Right atrium auricular region (tissue), 2 donors: Measurements from ENCODE around the gene GNB4. TPM values are rescaled to one million over a fixed set of nuclear protein-coding genes. Genes with fewer than 3 reads are reported as not detected.

Source experiments
- DNase-seq: peaks from one replicate; pipeline ENCODE4 v3.0.0-alpha.2; 2019; ENCODE audit warnings: low spot score
- H3K27ac ChIP-seq, 2 donors: fragments of 200-600 bp; sonication (generic); 1 replicate in 1 of 2; 2 replicates in 1 of 2; pipeline ENCODE4 v1.5.1; 2016 to 2019
- H3K27me3 ChIP-seq, 2 donors: fragments of 200-600 bp; sonication (generic); one replicate each; pipeline versions ENCODE4 v1.5.1 to v1.6.0; 2017 to 2019
- H3K36me3 ChIP-seq: fragments of 200-600 bp; sonication (generic); one replicate; pipeline ENCODE4 v1.5.1; 2016
- H3K4me1 ChIP-seq, 2 donors: fragments of 200-600 bp; sonication (generic); one replicate each; pipeline versions ENCODE4 v1.5.1 to v1.6.0; 2017 to 2019
- H3K4me3 ChIP-seq, 2 donors: fragments of 200-600 bp; sonication (generic); 1 replicate in 1 of 2; 2 replicates in 1 of 2; pipeline ENCODE4 v1.5.1; 2017 to 2019; ENCODE audit warnings: mild to moderate bottlenecking in 1 of 2, moderate library complexity in 1 of 2
- H3K9me3 ChIP-seq, 2 donors: fragments of 200-600 bp; sonication (generic); one replicate each; pipeline ENCODE4 v1.5.1; 2019
- total RNA-seq, 2 donors: library from RNA; depleted of rRNA; stranded (reverse); fragments of >200 nt; gene quantifications; one replicate each; pipeline ENCODE4 v1.1.0, GENCODE V29; 2016
- TF ChIP-seq, protein P1 (sequence below), 2 donors: fragments of 200-600 bp; sonication (generic); IDR thresholded peaks; one replicate each; pipeline ENCODE4 v1.5.1; 2019; ENCODE audit warnings: antibody characterized with exemption in 2 of 2

Gene GNB4
- total RNA-seq, 2 donors from 2014 or later = 11.7 to 36.0 TPM

DNA sequence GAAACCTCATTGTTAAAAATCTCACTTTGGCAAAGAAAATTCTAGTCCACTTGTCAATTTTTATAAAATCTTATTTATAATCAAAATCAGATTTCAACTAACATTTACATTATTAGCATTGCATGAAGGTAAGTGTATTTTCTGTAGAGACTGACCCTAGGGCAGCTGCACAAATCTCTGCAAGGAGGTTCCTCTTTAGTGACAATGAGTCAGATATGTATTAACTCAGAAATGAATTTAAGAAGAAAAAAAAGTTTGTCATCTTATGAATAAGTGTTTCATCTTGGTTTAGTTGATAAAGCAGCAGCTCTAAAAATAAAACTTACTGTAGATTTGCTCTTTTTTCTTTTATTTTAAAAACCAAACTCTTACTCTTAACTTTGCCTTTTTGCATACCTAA is 9.0 kb upstream of the GNB4 start:
- no peak for DNase-seq
- H3K4me3 ChIP-seq = no peak overlapping the region
- H3K4me1 ChIP-seq = no peaks in the 10 kb centered on the region
- H3K36me3 ChIP-seq = no peaks in the 10 kb centered on the region
- H3K9me3 ChIP-seq = no peaks in the 10 kb centered on the region
- H3K27ac ChIP-seq = no peak overlapping the region
- TF ChIP-seq, protein P1, sequence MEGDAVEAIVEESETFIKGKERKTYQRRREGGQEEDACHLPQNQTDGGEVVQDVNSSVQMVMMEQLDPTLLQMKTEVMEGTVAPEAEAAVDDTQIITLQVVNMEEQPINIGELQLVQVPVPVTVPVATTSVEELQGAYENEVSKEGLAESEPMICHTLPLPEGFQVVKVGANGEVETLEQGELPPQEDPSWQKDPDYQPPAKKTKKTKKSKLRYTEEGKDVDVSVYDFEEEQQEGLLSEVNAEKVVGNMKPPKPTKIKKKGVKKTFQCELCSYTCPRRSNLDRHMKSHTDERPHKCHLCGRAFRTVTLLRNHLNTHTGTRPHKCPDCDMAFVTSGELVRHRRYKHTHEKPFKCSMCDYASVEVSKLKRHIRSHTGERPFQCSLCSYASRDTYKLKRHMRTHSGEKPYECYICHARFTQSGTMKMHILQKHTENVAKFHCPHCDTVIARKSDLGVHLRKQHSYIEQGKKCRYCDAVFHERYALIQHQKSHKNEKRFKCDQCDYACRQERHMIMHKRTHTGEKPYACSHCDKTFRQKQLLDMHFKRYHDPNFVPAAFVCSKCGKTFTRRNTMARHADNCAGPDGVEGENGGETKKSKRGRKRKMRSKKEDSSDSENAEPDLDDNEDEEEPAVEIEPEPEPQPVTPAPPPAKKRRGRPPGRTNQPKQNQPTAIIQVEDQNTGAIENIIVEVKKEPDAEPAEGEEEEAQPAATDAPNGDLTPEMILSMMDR (IDR thresholded peaks at IDR 0.05) = no peak
- no peaks in the 10 kb centered on the region for H3K27me3 ChIP-seq

GRCh38 chr3:179455954-179456353 is 4.7 kb upstream of the GNB4 start:
- H3K4me1 ChIP-seq = peaks cover 0 to 6% of the 10 kb centered on the region in 2 donors
- H3K27ac ChIP-seq = peak overlapping the region in 1 of 2 donors; percentile 95
- TF ChIP-seq, protein P1 (IDR thresholded peaks at IDR 0.05) = no peak
- no peaks in the 10 kb centered on the region for H3K36me3 ChIP-seq
- DNase-seq = no peak
- H3K27me3 ChIP-seq = no peaks in the 10 kb centered on the region
- H3K9me3 ChIP-seq = no peaks in the 10 kb centered on the region
- H3K4me3 ChIP-seq = no peak overlapping the region

DNA sequence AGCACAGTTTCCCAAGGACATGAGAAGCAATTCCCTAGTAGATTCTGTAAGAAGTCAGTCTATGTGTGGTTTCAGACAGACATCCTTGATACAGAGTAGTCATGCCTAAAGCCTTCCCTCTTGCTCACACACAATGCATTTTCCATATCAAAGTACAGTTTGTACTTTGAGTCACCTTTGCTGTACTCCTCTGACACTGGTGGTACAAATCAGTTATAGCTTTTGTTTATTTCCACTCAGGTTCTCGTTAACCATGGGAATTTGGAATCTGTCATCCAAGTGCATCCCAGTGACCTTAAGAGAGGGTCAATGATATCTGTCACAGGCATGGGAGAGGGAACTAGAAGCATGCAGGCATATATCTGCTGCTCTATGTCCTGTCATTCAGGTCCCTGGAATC is 3.6 kb upstream of the GNB4 start:
- Histone ChIP-seq H3K9me3 (no peaks in the 10 kb centered on the region), H3K4me1 (peaks cover 0 to 9% of the 10 kb centered on the region in 2 donors), H3K27ac (peak overlapping the region in 1 of 2 donors; percentile 95), H3K4me3 (no peak overlapping the region), H3K36me3 (no peaks in the 10 kb centered on the region), H3K27me3 (no peaks in the 10 kb centered on the region)
- no peak for DNase-seq
- TF ChIP-seq, protein P1 (IDR thresholded peaks at IDR 0.05) = no peak

DNA sequence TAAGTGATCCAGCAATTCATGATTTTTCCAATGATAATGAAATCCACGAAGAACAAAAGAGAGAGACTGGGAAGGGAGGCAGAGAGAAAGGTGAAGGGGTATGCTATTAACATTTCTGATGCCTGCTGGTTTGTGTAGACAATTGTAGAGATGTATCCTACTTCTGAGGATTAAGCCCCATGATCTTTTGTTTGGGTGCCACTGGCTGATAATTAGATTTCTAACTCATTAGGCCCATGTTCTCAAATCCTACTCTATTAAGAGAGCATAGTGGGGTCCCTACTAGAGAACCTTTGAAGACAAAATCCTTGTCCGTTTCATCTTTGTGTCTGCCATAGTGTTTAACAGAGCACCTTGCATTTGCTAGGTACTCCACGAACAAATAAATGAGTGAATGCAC is 2.7 kb upstream of the GNB4 start:
- H3K36me3 ChIP-seq = no peaks in the 10 kb centered on the region
- peak overlapping the region in 1 of 2 donors; percentile 95 for H3K27ac ChIP-seq
- DNase-seq = no peak
- TF ChIP-seq, protein P1 (IDR thresholded peaks at IDR 0.05) = no peak
- H3K27me3 ChIP-seq = no peaks in the 10 kb centered on the region
- H3K4me3 ChIP-seq = no peak overlapping the region
- no peaks in the 10 kb centered on the region for H3K9me3 ChIP-seq
- H3K4me1 ChIP-seq = peaks cover 0 to 18% of the 10 kb centered on the region in 2 donors

DNA sequence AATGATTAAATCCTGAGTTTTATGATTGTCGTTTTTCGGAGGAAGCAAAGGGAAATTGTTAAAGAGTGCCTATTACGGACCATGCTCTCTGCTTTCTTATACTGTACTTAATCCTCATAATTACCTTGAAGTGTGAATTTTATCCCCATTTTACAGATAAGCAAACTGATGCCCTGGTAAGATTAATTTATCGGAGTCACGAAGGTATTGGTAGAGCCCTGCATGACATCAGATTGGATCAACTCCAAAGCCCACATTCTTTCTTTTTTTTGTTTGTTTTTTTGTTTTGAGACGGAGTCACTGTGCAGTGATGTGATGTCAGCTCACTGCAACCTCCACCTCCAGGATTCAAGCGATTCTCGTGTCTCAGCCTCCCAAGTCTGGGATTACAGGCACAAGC is 1.6 kb upstream of the GNB4 start:
- Histone ChIP-seq H3K9me3 (no peaks in the 10 kb centered on the region), H3K27ac (peak overlapping the region in 1 of 2 donors; percentile 95), H3K4me1 (peaks cover 0 to 18% of the 10 kb centered on the region in 2 donors), H3K36me3 (no peaks in the 10 kb centered on the region), H3K4me3 (no peak overlapping the region), H3K27me3 (no peaks in the 10 kb centered on the region)
- TF ChIP-seq, protein P1 (IDR thresholded peaks at IDR 0.05) = no peak
- no peak for DNase-seq

DNA sequence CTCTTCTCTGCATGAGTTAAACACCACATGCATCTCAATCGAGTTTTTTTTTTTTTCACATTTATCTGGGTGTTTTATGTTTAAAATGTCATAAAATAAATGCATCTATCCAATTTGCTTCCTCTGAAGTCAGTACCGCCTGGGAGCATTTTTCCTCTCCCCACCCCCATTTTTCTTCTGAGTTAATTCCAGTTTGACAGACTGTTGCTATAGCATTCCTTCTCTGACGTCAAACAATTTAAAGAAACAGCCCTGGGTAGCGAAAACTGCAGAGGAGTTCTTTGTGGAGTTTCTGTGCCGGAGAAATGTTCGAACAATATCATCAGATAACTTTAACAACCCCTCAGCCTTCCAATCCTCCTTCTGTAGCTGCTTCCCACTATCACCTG is 900 bp upstream of the GNB4 start:
- H3K4me1 ChIP-seq = peaks cover 0 to 18% of the 10 kb centered on the region in 2 donors
- peak overlapping the region in 1 of 2 donors; percentile 73 for H3K4me3 ChIP-seq
- H3K27me3 ChIP-seq = no peaks in the 10 kb centered on the region
- TF ChIP-seq, protein P1 (IDR thresholded peaks at IDR 0.05) = no peak
- DNase-seq = no peak
- peak overlapping the region; percentile 87 to 95 for H3K27ac ChIP-seq
- H3K9me3 ChIP-seq = no peaks in the 10 kb centered on the region
- no peaks in the 10 kb centered on the region for H3K36me3 ChIP-seq
